Neural crest cell (in vitro differentiated cells): ENCODE data around the gene ZNF296. TPM values are rescaled to one million over a fixed set of nuclear protein-coding genes. Genes with fewer than 3 reads are reported as not detected.

Experiments
- DNase-seq: peaks from one replicate; pipeline ENCODE4 v3.0.0; 2021; ENCODE audit warnings: low read depth, mixed read lengths, low spot score
- H3K27ac Mint-ChIP-seq: one replicate; pipeline ENCODE4 v1.8.0; 2021; ENCODE audit warnings: mild to moderate bottlenecking, mixed read lengths; ENCODE audit not compliant: unreplicated experiment
- H3K27me3 Mint-ChIP-seq: 2 replicates; pipeline ENCODE4 v1.8.0; 2021; ENCODE audit warnings: low read depth, mild to moderate bottlenecking, mixed read lengths
- H3K36me3 Mint-ChIP-seq: 2 replicates; pipeline ENCODE4 v1.8.0; 2021; ENCODE audit warnings: low read depth, mild to moderate bottlenecking, mixed read lengths
- H3K4me1 Mint-ChIP-seq: 2 replicates; pipeline ENCODE4 v1.8.0; 2021; ENCODE audit warnings: mixed read lengths
- H3K4me3 Mint-ChIP-seq: one replicate; pipeline ENCODE4 v1.8.0; 2021; ENCODE audit warnings: mild to moderate bottlenecking, mixed read lengths
- H3K9me3 Mint-ChIP-seq: 2 replicates; pipeline ENCODE4 v1.8.0; 2021; ENCODE audit warnings: mixed read lengths
- CTCF ChIP-seq: fragments of 200-600 bp; sonication (generic); conservative IDR thresholded peaks from 2 replicates; pipeline ENCODE4 v1.5.0; 2021; ENCODE audit warnings: antibody characterized with exemption, mild to moderate bottlenecking
- total RNA-seq: library from RNA; stranded (reverse); gene quantifications from 2 replicates; pipeline ENCODE4 v1.2.1, GENCODE V29; 2021

ZNF296 gene
- total RNA-seq, 1 donor from 2014 or later = 1.2 TPM

GRCh38 chr19:45059258-45059965 is 16.9 kb downstream of the ZNF296 start:
- peak; percentile 82 for DNase-seq
- Mint-ChIP-seq H3K4me1 (no peaks in the 10 kb centered on the region), H3K27me3 (no peaks in the 10 kb centered on the region), H3K36me3 (peaks cover 15% of the 10 kb centered on the region), H3K9me3 (no peaks in the 10 kb centered on the region), H3K27ac (no peak overlapping the region), H3K4me3 (no peak overlapping the region)
- TF ChIP-seq CTCF = peak; percentile 89

DNA sequence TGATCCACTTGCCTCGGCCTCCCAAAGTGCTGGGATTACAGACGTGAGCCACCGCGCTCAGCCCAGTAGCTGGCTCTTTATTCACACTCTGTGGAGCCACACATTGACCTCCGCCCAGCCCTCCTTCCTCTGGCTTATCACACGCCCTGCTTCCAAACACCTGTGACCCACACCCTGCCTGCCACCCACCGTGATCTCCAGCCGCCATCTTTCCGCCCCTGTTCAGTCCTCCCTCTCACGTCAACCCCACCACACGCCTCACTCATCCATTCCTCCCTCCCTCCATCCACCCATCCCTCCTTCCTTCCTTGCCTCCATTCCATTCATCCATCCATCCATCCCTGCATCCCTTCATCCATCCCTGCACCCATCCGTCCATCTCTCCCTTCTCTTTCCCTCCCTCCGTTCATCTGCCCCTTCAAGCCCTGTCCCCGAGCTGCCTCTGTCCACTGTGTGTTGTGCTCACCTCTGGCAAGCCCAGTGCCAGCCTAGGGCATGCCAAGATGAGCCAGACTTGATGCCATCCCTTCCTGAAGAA is 17.6 kb downstream of the ZNF296 start:
- Mint-ChIP-seq H3K4me3 (no peak overlapping the region), H3K36me3 (peaks cover 15% of the 10 kb centered on the region), H3K9me3 (no peaks in the 10 kb centered on the region), H3K27ac (peak overlapping the region; percentile 83), H3K4me1 (no peaks in the 10 kb centered on the region), H3K27me3 (no peaks in the 10 kb centered on the region)
- no peak for DNase-seq
- TF ChIP-seq CTCF = no peak

- H3K4me3 Mint-ChIP-seq = no peak overlapping the region
These were observed 18.8 kb downstream of the ZNF296 start for GRCh38 chr19:45057444-45057843.

DNA sequence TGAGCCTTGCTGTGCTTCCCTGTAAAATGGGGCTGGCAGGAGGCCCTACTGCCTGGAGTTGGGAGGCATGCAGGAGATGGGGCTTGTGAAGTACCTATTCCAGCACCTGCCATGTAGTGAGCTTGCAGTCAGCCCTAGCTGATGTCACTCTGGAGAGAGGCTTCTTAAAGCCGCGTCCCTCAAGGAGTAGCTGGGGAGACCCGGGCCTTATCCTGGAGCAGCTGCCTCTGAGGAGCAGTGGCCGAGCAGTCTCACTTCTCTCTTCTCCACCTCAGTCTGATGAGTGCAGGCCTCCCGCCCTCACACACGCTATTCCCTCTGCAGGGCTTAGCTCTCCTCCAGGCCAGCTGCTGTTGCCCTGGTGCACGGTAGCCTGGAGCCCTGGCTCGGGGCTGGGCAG is 19.4 kb downstream of the ZNF296 start:
- H3K9me3 Mint-ChIP-seq = no peaks in the 10 kb centered on the region
- no peak overlapping the region for H3K4me3 Mint-ChIP-seq
- no peaks in the 10 kb centered on the region for H3K4me1 Mint-ChIP-seq
- no peak for TF ChIP-seq CTCF
- H3K36me3 Mint-ChIP-seq = peaks cover 11% of the 10 kb centered on the region
- DNase-seq = no peak
- no peak overlapping the region for H3K27ac Mint-ChIP-seq
- H3K27me3 Mint-ChIP-seq = no peaks in the 10 kb centered on the region

More at GRCh38 chr19:45057444-45057843, 18.8 kb downstream of the ZNF296 start:
- no peak overlapping the region for H3K27ac Mint-ChIP-seq
- TF ChIP-seq CTCF = no peak
- H3K36me3 Mint-ChIP-seq = peaks cover 11% of the 10 kb centered on the region
- no peaks in the 10 kb centered on the region for H3K9me3 Mint-ChIP-seq
- H3K4me1 Mint-ChIP-seq = no peaks in the 10 kb centered on the region
- no peaks in the 10 kb centered on the region for H3K27me3 Mint-ChIP-seq
- no peak for DNase-seq

DNA sequence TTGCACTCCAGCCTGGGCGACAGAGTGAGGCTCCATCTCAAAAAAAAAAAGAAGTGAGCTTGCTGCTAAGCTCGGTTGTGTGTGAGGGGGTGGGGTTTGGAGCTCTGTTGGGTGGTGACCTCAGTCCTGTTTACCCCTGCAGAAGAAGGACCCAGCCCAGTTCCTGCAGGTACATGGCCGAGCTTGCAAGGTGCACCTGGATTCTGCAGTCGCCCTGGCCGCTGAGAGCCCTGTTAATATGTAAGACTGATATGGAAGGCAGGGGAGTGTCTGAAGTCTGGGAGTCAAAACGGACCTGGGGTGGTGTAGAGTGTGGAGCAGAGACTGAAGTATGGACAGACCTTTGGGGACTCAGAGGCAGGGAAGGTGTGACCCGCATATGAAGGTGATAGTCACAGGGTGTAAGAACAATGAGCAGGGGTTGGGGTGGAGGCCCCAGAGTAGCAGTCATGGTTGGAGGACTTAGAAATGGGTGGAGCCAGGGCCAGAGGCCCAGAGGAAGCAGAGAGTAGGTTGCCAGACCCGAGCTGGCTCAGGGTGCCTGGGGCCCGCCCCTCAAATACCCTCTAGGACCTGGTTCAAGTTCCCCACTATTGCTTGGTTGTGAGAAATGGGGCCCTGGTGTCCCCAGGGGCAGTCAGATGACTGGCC is 24.2 kb downstream of the ZNF296 start:
- Mint-ChIP-seq H3K4me3 (no peak overlapping the region), H3K9me3 (no peaks in the 10 kb centered on the region), H3K4me1 (peaks cover 2% of the 10 kb centered on the region), H3K27me3 (no peaks in the 10 kb centered on the region), H3K27ac (no peak overlapping the region), H3K36me3 (peaks cover 3% of the 10 kb centered on the region)
- DNase-seq = no peak
- TF ChIP-seq CTCF = no peak
